Stimulated activated CD8-positive, alpha-beta memory T cell treated with anti-CD3 and anti-CD28 coated beads, Interleukin-15, amount 100 ng/mL, for 48 hours (primary cell): ENCODE data around the gene KIRREL3.

Source experiments
- DNase-seq, 2 donors: peaks; one replicate each; pipeline ENCODE4 v3.0.0-alpha.2; 2020; ENCODE audit warnings: low read depth in 2 of 2

KIRREL3 gene

GRCh38 chr11:126468102-126468521 lies 532.5 kb downstream of the KIRREL3 start:
- DNase-seq = no peak

GRCh38 chr11:126467471-126467870 lies 533.1 kb downstream of the KIRREL3 start:
- DNase-seq = no peak

GRCh38 chr11:126467046-126467370 lies 533.6 kb downstream of the KIRREL3 start:
- no peak for DNase-seq

- DNase-seq = no peak
Observed at GRCh38 chr11:126466236-126467045, 534.1 kb downstream of the KIRREL3 start.

GRCh38 chr11:126465573-126466188 lies 534.9 kb downstream of the KIRREL3 start:
- DNase-seq = no peak

GRCh38 chr11:126464796-126465195 lies 535.8 kb downstream of the KIRREL3 start:
- no peak for DNase-seq

- no peak for DNase-seq
Observed at GRCh38 chr11:126462422-126462821, 538.1 kb downstream of the KIRREL3 start.

GRCh38 chr11:126461996-126462395 lies 538.6 kb downstream of the KIRREL3 start:
- DNase-seq = no peak

- no peak for DNase-seq
Observed at GRCh38 chr11:126461096-126461440, 539.5 kb downstream of the KIRREL3 start.

GRCh38 chr11:126460417-126461095 lies 540.0 kb downstream of the KIRREL3 start:
- DNase-seq = no peak

- DNase-seq = no peak
Observed at GRCh38 chr11:126459691-126460281, 540.8 kb downstream of the KIRREL3 start.

GRCh38 chr11:126457817-126458216 lies 542.8 kb downstream of the KIRREL3 start:
- DNase-seq = no peak

- no peak for DNase-seq
Observed at GRCh38 chr11:126456783-126457542, 543.6 kb downstream of the KIRREL3 start.

- no peak for DNase-seq
Observed at GRCh38 chr11:126456089-126456488, 544.5 kb downstream of the KIRREL3 start.

- DNase-seq = no peak
Observed at GRCh38 chr11:126452241-126453101, 548.1 kb downstream of the KIRREL3 start.

- DNase-seq = no peak
Observed at GRCh38 chr11:126451211-126451802, 549.3 kb downstream of the KIRREL3 start.

GRCh38 chr11:126450806-126451205 lies 549.8 kb downstream of the KIRREL3 start:
- DNase-seq = no peak

GRCh38 chr11:126450198-126450597 lies 550.4 kb downstream of the KIRREL3 start:
- no peak for DNase-seq

- no peak for DNase-seq
Observed at GRCh38 chr11:126446581-126446980, 554.0 kb downstream of the KIRREL3 start.

GRCh38 chr11:126444072-126444471 lies 556.5 kb downstream of the KIRREL3 start:
- DNase-seq = no peak
